Nephron progenitor cell (in vitro differentiated cells): ENCODE data around the gene CMTM4.
"Not testable (repeated sequence)": the region's sequence is repeated elsewhere in the genome, so short reads cannot be mapped to it uniquely, and the experiment has no call there.

Source experiments
- DNase-seq: peaks from one replicate; pipeline ENCODE4 v3.0.0; 2021
- H3K27ac Mint-ChIP-seq: 2 replicates; pipeline ENCODE4 v1.8.0; 2021; ENCODE audit warnings: mild to moderate bottlenecking, moderate library complexity, mixed read lengths
- H3K27me3 Mint-ChIP-seq: 2 replicates; pipeline ENCODE4 v1.8.0; 2021; ENCODE audit warnings: mild to moderate bottlenecking, low read depth, mixed read lengths; ENCODE audit not compliant: poor library complexity
- H3K36me3 Mint-ChIP-seq: 2 replicates; pipeline ENCODE4 v1.8.0; 2021; ENCODE audit warnings: low read depth, mixed read lengths
- H3K4me1 Mint-ChIP-seq: 2 replicates; pipeline ENCODE4 v1.8.0; 2021; ENCODE audit warnings: mixed read lengths
- H3K4me3 Mint-ChIP-seq: 2 replicates; pipeline ENCODE4 v1.8.0; 2021; ENCODE audit warnings: mild to moderate bottlenecking, moderate library complexity, mixed read lengths
- H3K9me3 Mint-ChIP-seq: 2 replicates; pipeline ENCODE4 v1.8.0; 2021; ENCODE audit warnings: mild to moderate bottlenecking, moderate library complexity, mixed read lengths
- CTCF ChIP-seq: fragments of 200-600 bp; sonication (generic); IDR thresholded peaks from 2 replicates; pipeline ENCODE4 v1.5.0; 2021; ENCODE audit warnings: antibody characterized with exemption

The CMTM4 gene

GRCh38 chr16:66690106-66690847 is 6.3 kb downstream of the CMTM4 start:
- Mint-ChIP-seq H3K27ac (peak overlapping the region; percentile 43), H3K9me3 (no peaks in the 10 kb centered on the region), H3K36me3 (no peaks in the 10 kb centered on the region), H3K4me3 (no peak overlapping the region), H3K4me1 (peaks cover 15% of the 10 kb centered on the region), H3K27me3 (peaks cover 10% of the 10 kb centered on the region)
- no peak for DNase-seq
- TF ChIP-seq CTCF = no peak

GRCh38 chr16:66689282-66689681 is 7.3 kb downstream of the CMTM4 start:
- H3K9me3 Mint-ChIP-seq = no peaks in the 10 kb centered on the region
- H3K27me3 Mint-ChIP-seq = peaks cover 8% of the 10 kb centered on the region
- DNase-seq = no peak
- peaks cover 14% of the 10 kb centered on the region for H3K4me1 Mint-ChIP-seq
- H3K36me3 Mint-ChIP-seq = no peaks in the 10 kb centered on the region
- H3K27ac Mint-ChIP-seq = no peak overlapping the region
- TF ChIP-seq CTCF = no peak
- no peak overlapping the region for H3K4me3 Mint-ChIP-seq

- Mint-ChIP-seq H3K4me1 (peaks cover 20% of the 10 kb centered on the region), H3K4me3 (no peak overlapping the region), H3K36me3 (no peaks in the 10 kb centered on the region), H3K27me3 (peaks cover 9% of the 10 kb centered on the region), H3K27ac (no peak overlapping the region), H3K9me3 (no peaks in the 10 kb centered on the region)
- no peak for DNase-seq
- TF ChIP-seq CTCF = no peak
Measured at GRCh38 chr16:66687906-66688625, 8.5 kb downstream of the CMTM4 start.

- H3K4me3 Mint-ChIP-seq, H3K27me3 Mint-ChIP-seq, H3K27ac Mint-ChIP-seq, H3K9me3 Mint-ChIP-seq, DNase-seq, H3K36me3 Mint-ChIP-seq: not testable (repeated sequence)
- H3K4me1 Mint-ChIP-seq = peaks cover 20% of the 10 kb centered on the region
Measured at GRCh38 chr16:66685501-66686115, 10.9 kb downstream of the CMTM4 start.

GRCh38 chr16:66682271-66682670 is 14.3 kb downstream of the CMTM4 start:
- H3K36me3 Mint-ChIP-seq = peaks cover 8% of the 10 kb centered on the region
- H3K4me3 Mint-ChIP-seq = no peak overlapping the region
- H3K27me3 Mint-ChIP-seq = peaks cover 9% of the 10 kb centered on the region
- no peak for TF ChIP-seq CTCF
- DNase-seq = no peak
- peaks cover 15% of the 10 kb centered on the region for H3K4me1 Mint-ChIP-seq
- no peaks in the 10 kb centered on the region for H3K9me3 Mint-ChIP-seq
- no peak overlapping the region for H3K27ac Mint-ChIP-seq

GRCh38 chr16:66681676-66682075 is 14.9 kb downstream of the CMTM4 start:
- H3K27me3 Mint-ChIP-seq = peaks cover 9% of the 10 kb centered on the region
- DNase-seq = no peak
- no peak overlapping the region for H3K4me3 Mint-ChIP-seq
- H3K27ac Mint-ChIP-seq = no peak overlapping the region
- H3K36me3 Mint-ChIP-seq = peaks cover 8% of the 10 kb centered on the region
- no peak for TF ChIP-seq CTCF
- peaks cover 21% of the 10 kb centered on the region for H3K4me1 Mint-ChIP-seq
- no peaks in the 10 kb centered on the region for H3K9me3 Mint-ChIP-seq
